Esophagus muscularis mucosa (tissue), 4 donors: Measurements from ENCODE around the gene ESYT3. TPM values are rescaled to one million over a fixed set of nuclear protein-coding genes. Genes with fewer than 3 reads are reported as not detected.

Source experiments
- DNase-seq: peaks from one replicate; pipeline ENCODE4 v3.0.0-alpha.2; 2017; ENCODE audit errors: extremely low spot score
- H3K27ac ChIP-seq, 4 donors: fragments of 200-600 bp; sonication (generic); replicated peaks in 1 of 4; 1 replicate in 3 of 4; 2 replicates in 1 of 4; pipeline ENCODE4 v1.5.1; 2016 to 2019; ENCODE audit warnings: mild to moderate bottlenecking in 1 of 4
- H3K27me3 ChIP-seq, 4 donors: fragments of 200-600 bp; sonication (generic); one replicate each; pipeline versions ENCODE4 v1.5.1 to v1.6.0; 2016 to 2019
- H3K36me3 ChIP-seq, 4 donors: fragments of 200-600 bp; sonication (generic); one replicate each; pipeline ENCODE4 v1.5.1; 2016 to 2019
- H3K4me1 ChIP-seq, 4 donors: fragments of 200-600 bp; sonication (generic); one replicate each; pipeline ENCODE4 v1.5.1; 2016 to 2019
- H3K4me3 ChIP-seq, 4 donors: fragments of 200-600 bp; sonication (generic); 1 replicate in 2 of 4; 2 replicates in 2 of 4; pipeline ENCODE4 v1.5.1; 2016 to 2019; ENCODE audit warnings: mild to moderate bottlenecking in 4 of 4, moderate library complexity in 1 of 4
- H3K9me3 ChIP-seq, 4 donors: fragments of 200-600 bp; sonication (generic); 1 replicate in 3 of 4; 2 replicates in 1 of 4; pipeline ENCODE4 v1.5.1; 2016 to 2019
- EP300 ChIP-seq: sonication (generic); formaldehyde crosslinking; IDR thresholded peaks from one replicate; pipeline ENCODE4 v1.6.1; 2017; ENCODE audit warnings: antibody characterized with exemption
- POLR2A ChIP-seq: fragments of 450-650 bp; IDR thresholded peaks from one replicate; pipeline ENCODE4 v1.6.1; 2017; ENCODE audit warnings: antibody characterized with exemption, moderate library complexity, mild to moderate bottlenecking, low read depth
- POLR2AphosphoS5 ChIP-seq, 2 donors: sonication (generic); formaldehyde crosslinking; IDR thresholded peaks; one replicate each; pipeline ENCODE4 v1.6.1; 2017; ENCODE audit warnings: antibody characterized with exemption in 2 of 2
- WGBS: methylation state at CpG from one replicate; pipeline ENCODE4 v1.1.5; 2018; 5-methylcytosine and 5-hydroxymethylcytosine counted together
- intact Hi-C: fragments of 100-400 bp; cut with DNase I; formaldehyde crosslinking; loops from one replicate; pipeline ENCODE4 v1.15.1; 2023
- total RNA-seq, 4 donors: library from RNA; depleted of rRNA; stranded (reverse); fragments of >200 nt; gene quantifications; one replicate each; pipeline versions ENCODE4 v1.1.0 to v1.2.1, GENCODE V29; 2016
- TF ChIP-seq, protein P1 (sequence below), 3 experiments: fragments of 200-600 bp in 2 of 3; fragments of 450-650 bp in 1 of 3; sonication (generic) in 2 of 3; IDR thresholded peaks; one replicate each; pipeline ENCODE4 v1.5.1; 2017 to 2019; ENCODE audit warnings: antibody characterized with exemption in 3 of 3, mild to moderate bottlenecking in 2 of 3, moderate library complexity in 1 of 3

Gene ESYT3
- total RNA-seq, 4 donors from 2014 or later = 0.45 to 1.1 (median 0.83) TPM; not detected in 1

DNA sequence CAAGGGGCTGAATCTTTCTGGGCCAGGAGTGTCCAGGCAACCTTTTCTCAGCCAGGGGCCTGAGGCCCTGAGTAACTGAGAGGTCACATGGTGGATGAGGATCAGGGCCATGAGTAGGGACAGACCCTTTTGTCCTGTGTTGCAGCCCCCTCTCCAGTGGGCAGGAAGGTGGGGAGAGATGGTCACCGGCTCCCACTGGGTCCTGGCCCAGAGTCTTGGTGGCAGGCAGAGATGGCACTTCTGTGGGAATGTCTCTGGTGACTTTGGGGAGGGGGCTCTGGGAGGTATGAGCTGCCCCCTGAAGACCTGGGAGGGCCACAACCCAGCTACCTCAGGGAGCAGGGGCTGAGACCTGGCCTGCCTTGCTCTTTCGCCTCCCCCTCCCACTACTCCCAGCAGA, 6.8 kb downstream of the ESYT3 start:
- Histone ChIP-seq H3K36me3 (no peaks in the 10 kb centered on the region), H3K4me1 (peaks cover 0 to 6% (median 3%) of the 10 kb centered on the region in 4 donors), H3K27me3 (peaks cover 0 to 19% (median 0%) of the 10 kb centered on the region in 4 donors), H3K27ac (no peak overlapping the region), H3K4me3 (no peak overlapping the region), H3K9me3 (no peaks in the 10 kb centered on the region)
- DNase-seq = no peak
- TF ChIP-seq EP300 (no peak), POLR2A (no peak), POLR2AphosphoS5 (IDR thresholded peaks at IDR 0.05) (no peak)
- TF ChIP-seq, protein P1, sequence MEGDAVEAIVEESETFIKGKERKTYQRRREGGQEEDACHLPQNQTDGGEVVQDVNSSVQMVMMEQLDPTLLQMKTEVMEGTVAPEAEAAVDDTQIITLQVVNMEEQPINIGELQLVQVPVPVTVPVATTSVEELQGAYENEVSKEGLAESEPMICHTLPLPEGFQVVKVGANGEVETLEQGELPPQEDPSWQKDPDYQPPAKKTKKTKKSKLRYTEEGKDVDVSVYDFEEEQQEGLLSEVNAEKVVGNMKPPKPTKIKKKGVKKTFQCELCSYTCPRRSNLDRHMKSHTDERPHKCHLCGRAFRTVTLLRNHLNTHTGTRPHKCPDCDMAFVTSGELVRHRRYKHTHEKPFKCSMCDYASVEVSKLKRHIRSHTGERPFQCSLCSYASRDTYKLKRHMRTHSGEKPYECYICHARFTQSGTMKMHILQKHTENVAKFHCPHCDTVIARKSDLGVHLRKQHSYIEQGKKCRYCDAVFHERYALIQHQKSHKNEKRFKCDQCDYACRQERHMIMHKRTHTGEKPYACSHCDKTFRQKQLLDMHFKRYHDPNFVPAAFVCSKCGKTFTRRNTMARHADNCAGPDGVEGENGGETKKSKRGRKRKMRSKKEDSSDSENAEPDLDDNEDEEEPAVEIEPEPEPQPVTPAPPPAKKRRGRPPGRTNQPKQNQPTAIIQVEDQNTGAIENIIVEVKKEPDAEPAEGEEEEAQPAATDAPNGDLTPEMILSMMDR (IDR thresholded peaks at IDR 0.05) = no peak
- WGBS = 100% methylated on average over 1 of the region's 2 CpGs
- intact Hi-C loops = no loop called here

- H3K27ac ChIP-seq = no peak overlapping the region
- H3K36me3 ChIP-seq = no peaks in the 10 kb centered on the region
- H3K4me1 ChIP-seq = peaks cover 0 to 6% (median 3%) of the 10 kb centered on the region in 4 donors
- H3K27me3 ChIP-seq = peaks cover 0 to 15% (median 0%) of the 10 kb centered on the region in 4 donors
- H3K9me3 ChIP-seq = no peaks in the 10 kb centered on the region
- WGBS = 71% methylated on average over 2 of the region's 2 CpGs
- no peak for DNase-seq
- no peak overlapping the region for H3K4me3 ChIP-seq
- intact Hi-C loops = no loop called here
- TF ChIP-seq POLR2A (no peak), EP300 (no peak), POLR2AphosphoS5 (IDR thresholded peaks at IDR 0.05) (no peak)
- TF ChIP-seq, protein P1 (IDR thresholded peaks at IDR 0.05) = no peak
These were observed 7.3 kb downstream of the ESYT3 start for GRCh38 chr3:138441742-138442141.

GRCh38 chr3:138442433-138442832, 8.0 kb downstream of the ESYT3 start:
- Histone ChIP-seq H3K4me1 (peaks cover 0 to 6% (median 3%) of the 10 kb centered on the region in 4 donors), H3K27me3 (peaks cover 0 to 8% (median 0%) of the 10 kb centered on the region in 4 donors), H3K9me3 (no peaks in the 10 kb centered on the region), H3K36me3 (no peaks in the 10 kb centered on the region), H3K4me3 (no peak overlapping the region), H3K27ac (no peak overlapping the region)
- WGBS = 90% methylated on average over 5 of the region's 5 CpGs
- TF ChIP-seq POLR2A = no peak
- no peak for TF ChIP-seq POLR2AphosphoS5 (IDR thresholded peaks at IDR 0.05)
- TF ChIP-seq, protein P1 (IDR thresholded peaks at IDR 0.05) = no peak
- no peak for TF ChIP-seq EP300
- DNase-seq = no peak
- intact Hi-C loops = no loop called here

GRCh38 chr3:138443091-138443490, 8.7 kb downstream of the ESYT3 start:
- Histone ChIP-seq H3K36me3 (no peaks in the 10 kb centered on the region), H3K27me3 (peaks cover 0 to 1% (median 0%) of the 10 kb centered on the region in 4 donors), H3K9me3 (no peaks in the 10 kb centered on the region), H3K27ac (no peak overlapping the region), H3K4me1 (peaks cover 0 to 6% (median 3%) of the 10 kb centered on the region in 4 donors), H3K4me3 (no peak overlapping the region)
- intact Hi-C loops = no loop called here
- no peak for TF ChIP-seq POLR2A
- no peak for TF ChIP-seq POLR2AphosphoS5 (IDR thresholded peaks at IDR 0.05)
- TF ChIP-seq EP300 = no peak
- TF ChIP-seq, protein P1 (IDR thresholded peaks at IDR 0.05) = no peak
- DNase-seq = no peak
- 89% methylated on average over 2 of the region's 2 CpGs for WGBS
